NCI-H524 (cell line): Measurements from ENCODE around the gene SUMO3.
A peak's percentile ranks its signal among the peaks of the same experiment; 100 is the strongest.

Experiments used
- DNase-seq, 2 experiments: peaks; one replicate each; lab custom pipeline; 2025; lab: John Stamatoyannopoulos, UW

Gene SUMO3

DNA sequence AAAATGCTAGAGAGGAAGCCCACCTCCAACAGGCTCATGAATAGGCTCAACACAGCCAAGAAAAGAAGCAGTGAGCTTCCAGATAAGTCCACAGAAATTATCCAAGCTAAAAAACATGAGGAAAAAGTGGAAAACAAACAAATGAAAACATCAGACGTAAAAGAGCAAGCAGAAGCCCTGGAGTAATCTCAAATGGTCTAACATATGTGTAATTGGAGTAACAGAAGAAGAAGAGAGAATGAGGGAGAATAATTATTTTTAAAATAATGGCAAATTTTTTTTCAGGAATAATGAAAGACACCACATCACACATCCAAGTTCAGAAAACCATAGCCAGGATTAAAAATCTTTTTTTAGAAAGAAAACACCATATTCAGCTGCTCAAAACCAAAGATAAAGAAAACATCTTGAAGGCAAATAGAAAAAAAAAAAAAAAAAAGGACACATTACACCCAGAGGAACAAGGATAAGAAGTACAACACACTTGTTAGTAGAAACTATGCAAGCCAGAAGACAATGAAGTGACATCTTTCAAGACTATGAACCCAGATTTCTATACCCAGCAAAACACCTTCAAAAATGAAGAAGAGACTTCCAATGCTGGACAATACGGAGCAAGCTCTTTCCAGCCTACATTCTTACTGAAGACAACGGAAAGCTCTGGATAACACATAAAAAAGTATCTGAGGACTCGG lies 10.6 kb upstream of the SUMO3 start:
- DNase-seq = no peak

DNA sequence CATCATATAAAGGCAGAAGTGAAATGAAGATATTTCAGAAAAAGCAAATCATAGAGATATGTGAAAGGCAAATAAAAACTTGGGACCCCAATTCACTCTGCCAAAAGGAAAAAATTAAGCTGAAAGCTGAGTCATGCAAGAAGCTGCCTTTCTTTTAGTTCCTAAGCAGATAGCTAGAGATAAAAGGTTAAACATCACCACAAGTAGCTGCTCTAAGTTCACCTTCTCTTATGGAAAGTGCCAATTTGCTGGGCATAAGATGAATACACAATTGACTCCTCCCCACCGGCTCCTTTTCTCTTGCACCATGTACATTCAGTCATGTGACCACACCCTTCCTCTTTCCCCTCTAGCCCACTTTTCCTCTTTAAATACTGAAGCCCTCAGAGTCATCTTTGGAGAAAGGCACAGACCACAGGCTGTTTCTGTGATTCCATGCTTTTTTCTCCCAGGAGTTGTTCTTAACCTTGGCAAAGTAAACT lies 5.4 kb upstream of the SUMO3 start:
- DNase-seq = no peak

GRCh38 chr21:44822484-44823178 lies 4.8 kb upstream of the SUMO3 start:
- DNase-seq = no peak

DNA sequence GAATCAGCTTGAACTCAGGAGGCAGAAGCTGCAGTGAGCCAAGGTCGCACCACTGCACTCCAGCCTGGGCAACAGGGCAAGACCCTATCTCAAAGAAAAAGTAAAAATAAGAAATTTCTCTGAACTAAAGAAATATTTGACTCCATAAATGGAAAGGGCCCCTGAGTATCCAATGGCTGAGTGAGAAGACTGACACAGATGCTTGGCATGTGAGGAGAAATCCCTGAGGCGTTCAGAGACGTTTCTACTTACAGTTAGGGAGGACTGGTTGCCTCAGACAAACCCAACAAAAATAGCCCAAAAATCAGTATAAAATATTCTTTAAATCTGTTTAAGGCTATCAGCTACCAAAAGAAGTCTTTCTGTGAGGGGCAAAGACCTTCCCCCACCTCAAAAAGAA lies 3.0 kb upstream of the SUMO3 start:
- DNase-seq = no peak

- DNase-seq = no peak
Measured at GRCh38 chr21:44819283-44820243, 1.7 kb upstream of the SUMO3 start.

DNA sequence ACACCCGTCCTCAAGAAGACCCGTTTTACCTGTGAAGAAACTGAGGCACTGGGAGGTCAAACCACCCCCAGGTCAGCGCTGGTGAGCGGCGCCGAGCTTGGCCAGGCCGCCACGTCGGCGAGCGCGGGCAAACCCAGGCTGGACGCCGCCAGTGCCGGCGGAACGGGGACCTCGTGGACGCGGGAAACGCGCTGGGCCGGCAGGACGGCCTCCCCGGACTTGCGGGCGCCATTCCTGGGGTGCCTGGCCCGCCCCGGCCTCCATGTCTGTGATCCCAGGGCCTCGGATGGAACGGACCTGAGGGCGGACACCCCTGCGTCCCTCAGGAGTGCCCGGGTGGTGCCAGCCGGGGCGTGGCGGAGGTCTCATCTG lies 764 bp upstream of the SUMO3 start:
- DNase-seq = no peak

GRCh38 chr21:44817506-44817880 lies 369 bp downstream of the SUMO3 start:
- peak; percentile 56 to 81 for DNase-seq

- no peak for DNase-seq
Measured at GRCh38 chr21:44816761-44817505, 929 bp downstream of the SUMO3 start.

DNA sequence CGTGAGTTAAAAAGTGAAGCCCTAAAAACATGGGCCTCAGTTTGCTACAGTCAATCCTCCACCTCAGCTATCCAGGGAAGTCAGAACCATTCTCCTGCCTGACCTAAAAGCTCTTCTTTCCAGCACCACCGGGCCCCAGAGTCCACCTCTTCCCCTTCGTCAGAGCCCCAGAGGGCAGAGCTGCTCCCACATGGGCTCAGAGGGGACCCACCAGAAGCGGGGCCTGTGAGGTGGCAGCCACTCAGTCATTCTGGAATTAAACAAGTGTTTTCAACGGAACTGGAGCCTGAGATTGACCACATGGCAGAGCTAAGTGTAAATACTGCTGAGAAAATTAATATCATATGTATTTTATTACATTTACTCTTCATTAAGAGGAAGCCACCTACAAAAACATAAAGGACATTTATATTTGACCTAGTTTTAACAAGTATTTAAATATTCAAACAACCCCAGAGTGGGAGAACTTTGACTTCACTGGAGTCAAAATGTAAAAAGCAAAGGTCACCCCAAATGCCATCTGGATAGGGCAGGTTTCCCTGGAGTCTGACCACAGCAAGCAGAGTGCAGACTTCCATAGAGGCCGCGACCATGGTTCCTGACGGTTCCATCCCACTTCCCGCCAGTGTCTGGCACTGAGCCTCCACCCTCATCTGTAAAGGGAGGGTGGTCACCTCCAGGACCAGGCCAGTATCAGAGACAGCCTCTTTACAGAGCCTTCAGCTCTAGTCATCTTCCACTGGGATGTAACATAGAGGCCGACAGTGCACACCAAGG lies 1.8 kb downstream of the SUMO3 start:
- DNase-seq = no peak

DNA sequence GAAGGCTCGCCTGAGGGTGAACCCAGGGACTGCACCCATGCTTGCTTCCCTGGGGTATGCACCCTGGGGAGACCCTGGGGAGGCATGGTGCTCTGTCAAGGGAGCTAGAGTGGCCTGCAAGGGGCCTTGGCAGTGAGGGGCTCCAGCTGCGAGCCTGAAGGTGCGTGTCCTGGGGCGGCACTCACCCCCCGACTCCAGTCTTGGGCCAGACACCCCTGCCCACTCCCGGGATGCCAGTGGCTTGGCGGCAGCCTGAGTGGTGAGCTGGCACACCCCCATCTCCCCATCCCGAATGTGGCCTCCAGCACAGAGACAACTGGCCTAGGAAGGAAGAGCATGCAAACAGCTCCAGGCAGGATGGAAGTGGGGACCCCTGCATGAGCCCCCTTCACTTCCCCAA lies 2.6 kb downstream of the SUMO3 start:
- DNase-seq = no peak

DNA sequence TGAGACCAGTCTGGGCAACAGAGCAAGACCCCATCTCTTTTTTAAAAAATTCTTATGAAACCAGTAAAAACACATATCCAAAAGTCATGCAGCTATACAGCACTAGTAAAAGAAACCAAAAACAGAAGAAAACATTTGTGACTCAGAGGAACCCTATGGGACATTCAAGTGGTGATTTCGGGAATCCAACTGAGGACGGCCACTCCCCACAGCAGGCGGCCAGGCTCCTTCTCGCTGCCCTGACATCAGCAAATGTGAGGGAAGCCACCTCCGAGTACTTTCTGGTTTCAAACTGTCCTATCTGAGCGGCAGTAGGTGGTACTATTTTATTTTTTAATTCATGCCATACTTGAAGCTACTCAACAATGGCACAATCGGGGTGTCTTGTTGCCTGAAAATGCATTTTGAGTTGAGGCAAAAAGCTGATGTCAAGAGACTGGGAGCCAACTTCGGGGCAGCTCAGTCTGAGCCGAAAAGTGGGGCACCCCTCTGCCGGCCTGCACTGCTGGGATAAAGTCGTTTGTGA lies 3.3 kb downstream of the SUMO3 start:
- no peak for DNase-seq

DNA sequence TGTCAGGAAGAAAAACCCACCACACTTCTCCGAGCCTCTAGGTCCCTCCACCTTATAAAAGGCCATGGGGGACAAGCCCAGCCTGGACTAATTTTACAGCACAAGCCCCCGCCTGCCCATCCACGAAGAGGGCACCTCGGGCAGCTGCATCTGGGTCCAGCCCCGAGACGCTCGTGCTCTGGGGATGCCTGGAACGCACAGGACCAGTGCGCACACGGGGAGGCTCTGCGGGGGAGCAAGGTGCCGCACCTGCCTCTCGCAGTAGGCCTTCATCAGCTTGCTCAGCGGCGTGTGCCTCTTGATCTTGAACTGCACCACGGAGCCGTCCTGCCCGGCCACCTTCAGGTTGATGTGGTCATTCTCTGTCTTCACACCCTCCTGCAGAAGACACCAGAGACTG lies 4.1 kb downstream of the SUMO3 start:
- no peak for DNase-seq

- DNase-seq = no peak
Measured at GRCh38 chr21:44813149-44813548, 4.7 kb downstream of the SUMO3 start.

- DNase-seq = no peak
Measured at GRCh38 chr21:44812640-44813039, 5.2 kb downstream of the SUMO3 start.

GRCh38 chr21:44810779-44811178 lies 7.1 kb downstream of the SUMO3 start:
- DNase-seq = no peak

DNA sequence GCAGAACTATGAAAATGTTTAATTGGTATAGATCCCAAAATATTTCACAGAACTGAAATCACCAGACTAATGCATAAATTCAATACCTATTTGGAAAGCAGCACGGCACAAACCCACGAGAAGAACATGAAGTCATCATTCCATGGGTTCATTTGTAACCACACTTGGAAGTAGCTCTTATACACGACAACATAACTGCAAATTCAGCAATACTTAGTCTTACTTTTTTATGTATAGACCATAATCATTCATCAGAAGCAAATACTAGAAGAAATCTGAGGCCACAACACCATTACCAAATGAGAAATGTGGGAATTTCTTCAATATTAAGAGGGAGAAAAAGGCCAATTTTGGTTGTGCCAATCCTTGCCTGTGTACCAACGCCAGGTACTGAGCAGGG lies 12.0 kb downstream of the SUMO3 start:
- DNase-seq = no peak

GRCh38 chr21:44805226-44805625 lies 12.6 kb downstream of the SUMO3 start:
- DNase-seq = peak; percentile 61 to 75

DNA sequence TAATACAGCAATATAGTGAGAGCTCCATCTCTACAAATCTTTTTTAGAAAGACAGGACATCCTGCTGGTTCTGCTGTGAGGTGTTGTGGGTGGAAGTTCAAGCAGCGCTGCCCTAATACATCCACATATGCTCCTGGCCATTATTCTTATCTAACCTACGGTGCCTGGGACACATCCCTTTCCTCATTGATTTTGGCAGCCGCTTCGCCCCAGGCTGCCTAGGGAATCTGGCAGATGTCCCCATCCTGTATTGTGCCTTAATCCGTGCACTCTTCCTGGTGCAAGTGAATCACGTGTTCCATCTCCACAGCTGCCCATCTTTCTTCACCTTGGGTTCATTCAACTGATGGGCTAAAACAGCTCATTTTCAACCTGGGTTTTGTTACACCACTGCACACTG lies 13.1 kb downstream of the SUMO3 start:
- DNase-seq = peak; percentile 89 to 96

- peak in 1 of 2 experiments; percentile 30 for DNase-seq
Measured at GRCh38 chr21:44803651-44804050, 14.2 kb downstream of the SUMO3 start.

DNA sequence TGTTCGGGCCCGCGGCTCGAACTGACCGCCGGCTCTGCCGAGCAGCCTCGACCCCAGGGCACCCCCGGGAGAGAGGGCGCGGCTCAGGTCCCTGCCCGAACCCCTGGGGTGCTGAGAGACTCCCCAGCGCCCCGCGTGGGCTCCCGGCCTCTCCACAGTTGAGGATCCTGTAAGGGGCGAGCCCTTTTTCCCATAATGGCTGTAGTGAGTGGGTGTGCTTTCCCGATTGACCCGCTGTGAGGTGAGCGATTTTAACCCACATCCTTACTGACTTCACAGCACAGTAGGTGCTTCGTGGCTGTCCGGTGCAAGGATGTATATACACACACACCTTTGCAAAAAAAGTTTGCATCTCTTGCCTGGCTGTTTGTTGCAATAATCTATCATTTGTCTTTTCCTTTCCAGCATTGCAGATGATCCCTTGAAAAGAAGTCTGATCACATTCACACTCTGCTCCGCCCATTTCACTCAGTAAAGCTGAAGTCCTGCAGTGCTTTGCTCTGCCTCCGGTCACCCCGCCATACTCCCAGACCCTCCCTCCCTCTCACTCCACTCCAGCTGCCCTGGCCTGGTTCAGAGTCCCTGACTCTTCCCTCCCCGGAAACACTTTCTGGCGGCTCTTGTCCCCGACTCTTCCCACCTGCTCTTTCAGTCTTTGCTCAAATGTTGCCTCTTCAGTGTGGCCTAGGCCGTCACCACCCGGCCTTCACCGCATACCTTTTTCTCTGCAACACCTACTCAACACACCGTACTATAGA lies 15.3 kb downstream of the SUMO3 start:
- DNase-seq = peak in 1 of 2 experiments; percentile 29
